ENCODE results near the gene DCP2.

Gene DCP2

GRCh38 chr5:113048931-113049330, 72.3 kb downstream of the DCP2 start:
- DNase-seq (ENCODE audit: extremely low read depth, low read depth): no peak
- H3K4me3 ChIP-seq (replicated peaks; ENCODE audit: low read depth, low read length): no peak overlapping the region
- TF ChIP-seq CTCF (IDR thresholded peaks at IDR 0.05; ENCODE audit: low read depth, low read length, missing control alignments): no peak

DNA sequence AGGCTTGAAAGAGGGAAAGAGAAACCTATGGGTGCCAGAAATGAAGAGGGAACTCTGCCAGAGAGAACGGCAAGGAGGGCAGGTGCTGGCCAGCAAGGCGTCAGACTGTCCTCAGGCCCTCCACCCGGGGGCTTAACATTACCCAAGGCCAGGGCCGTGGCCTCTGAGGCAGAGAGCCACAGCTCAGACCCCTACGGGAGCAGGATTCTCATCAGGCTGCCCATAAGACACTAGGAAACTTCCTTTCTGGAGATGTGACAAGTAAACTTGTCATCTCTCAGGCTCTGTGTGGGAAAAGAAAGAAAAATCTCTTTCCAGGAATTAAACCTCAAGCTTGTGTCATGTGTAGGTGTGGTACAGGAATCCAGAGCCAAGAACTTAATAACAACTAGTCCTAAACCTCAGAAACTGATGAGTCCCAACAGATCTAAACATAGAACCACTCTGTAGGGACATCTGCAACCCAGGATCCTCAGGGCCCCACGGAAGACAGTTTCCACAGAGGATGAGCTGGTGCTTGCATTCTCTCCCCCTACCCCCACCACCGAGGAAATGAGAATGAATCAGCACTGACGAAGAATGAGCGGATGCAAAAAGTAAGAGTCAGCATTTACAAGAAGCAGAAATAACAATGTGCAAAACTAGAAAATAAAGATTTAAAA, 74.3 kb downstream of the DCP2 start:
- H3K4me3 ChIP-seq (replicated peaks; ENCODE audit: low read depth, low read length): no peak overlapping the region
- DNase-seq (ENCODE audit: extremely low read depth, low read depth): no peak
- no peak for TF ChIP-seq CTCF (IDR thresholded peaks at IDR 0.05; ENCODE audit: low read depth, low read length, missing control alignments)

DNA sequence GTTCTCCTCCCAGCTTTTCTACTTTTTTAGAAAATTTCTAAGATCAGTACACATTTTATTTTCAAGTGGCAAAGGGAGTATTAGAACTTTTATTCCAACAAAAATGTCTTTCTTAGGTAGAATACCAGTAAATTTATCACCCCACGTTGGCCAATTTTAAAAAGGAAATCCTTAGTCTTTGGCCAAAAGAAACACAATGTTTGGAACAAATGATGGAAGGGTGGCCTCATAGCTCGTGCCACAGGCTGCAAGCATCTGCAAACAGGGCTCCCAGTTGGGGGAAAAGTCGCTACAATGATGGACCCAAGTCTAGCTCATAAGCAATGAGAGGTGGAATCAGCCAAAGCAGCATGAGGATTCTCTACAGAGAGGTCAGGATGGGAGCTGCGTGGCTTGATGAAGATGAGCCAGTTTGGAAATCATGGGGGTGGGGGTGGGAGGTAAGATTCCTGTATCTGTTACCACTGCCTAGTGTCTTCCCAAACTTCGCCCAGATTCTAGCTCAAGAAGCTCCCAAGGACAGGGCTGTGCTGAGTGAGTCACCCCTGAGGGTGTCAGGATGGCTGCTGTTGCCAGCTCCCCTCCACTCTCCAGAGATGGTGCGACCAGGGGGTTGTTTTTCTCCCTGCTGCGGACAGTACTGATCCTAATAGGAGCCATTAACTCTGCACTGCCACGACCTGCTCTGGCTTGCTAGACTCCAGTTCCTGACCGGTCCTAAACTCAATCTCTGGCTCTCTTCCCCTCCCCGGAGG, 75.6 kb downstream of the DCP2 start:
- DNase-seq (ENCODE audit: extremely low read depth, low read depth): no peak
- TF ChIP-seq CTCF (IDR thresholded peaks at IDR 0.05; ENCODE audit: low read depth, low read length, missing control alignments): no peak
- H3K4me3 ChIP-seq (replicated peaks; ENCODE audit: low read depth, low read length): no peak overlapping the region

- no peak for TF ChIP-seq CTCF (IDR thresholded peaks at IDR 0.05; ENCODE audit: low read depth, low read length, missing control alignments)
- no peak overlapping the region for H3K4me3 ChIP-seq (replicated peaks; ENCODE audit: low read depth, low read length)
- DNase-seq (ENCODE audit: extremely low read depth, low read depth): no peak
Observed at GRCh38 chr5:113053511-113053995, 77.0 kb downstream of the DCP2 start.

DNA sequence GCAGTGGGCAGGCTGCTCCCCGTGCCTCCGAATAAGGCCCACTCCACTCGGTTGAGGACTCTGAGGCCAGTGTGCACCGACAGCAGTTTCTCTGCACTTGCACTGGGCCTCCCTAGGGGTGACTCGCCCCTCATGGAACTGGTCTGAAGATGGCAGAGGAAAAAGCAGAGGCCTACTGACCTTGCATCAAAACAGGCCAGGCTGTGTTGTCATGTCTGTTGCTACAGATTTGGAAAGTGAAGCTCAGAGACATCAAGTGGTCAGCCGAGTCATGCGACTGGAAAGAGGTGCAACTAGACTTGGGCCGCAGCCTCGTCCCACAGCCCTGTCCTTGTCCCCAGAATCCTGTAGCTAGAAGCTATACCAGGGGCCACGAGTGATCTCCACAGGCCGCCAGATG, 78.3 kb downstream of the DCP2 start:
- H3K4me3 ChIP-seq (replicated peaks; ENCODE audit: low read depth, low read length): no peak overlapping the region
- no peak for DNase-seq (ENCODE audit: extremely low read depth, low read depth)
- no peak for TF ChIP-seq CTCF (IDR thresholded peaks at IDR 0.05; ENCODE audit: low read depth, low read length, missing control alignments)

GRCh38 chr5:113056988-113057387, 80.4 kb downstream of the DCP2 start:
- H3K4me3 ChIP-seq (replicated peaks; ENCODE audit: low read depth, low read length): no peak overlapping the region
- no peak for TF ChIP-seq CTCF (IDR thresholded peaks at IDR 0.05; ENCODE audit: low read depth, low read length, missing control alignments)
- DNase-seq (ENCODE audit: extremely low read depth, low read depth): no peak

Data from HFF-Myc (cell line).